Fibroblast of skin of left quadriceps (primary cell): ENCODE measurements around the gene UXS1.
A peak's percentile ranks its signal among the peaks of the same experiment; 100 is the strongest.

Experiments used
- DNase-seq, 2 experiments: peaks; one replicate each; pipeline ENCODE4 v3.0.0-alpha.2; 2013; ENCODE audit warnings: low read depth in 2 of 2

The UXS1 gene

DNA sequence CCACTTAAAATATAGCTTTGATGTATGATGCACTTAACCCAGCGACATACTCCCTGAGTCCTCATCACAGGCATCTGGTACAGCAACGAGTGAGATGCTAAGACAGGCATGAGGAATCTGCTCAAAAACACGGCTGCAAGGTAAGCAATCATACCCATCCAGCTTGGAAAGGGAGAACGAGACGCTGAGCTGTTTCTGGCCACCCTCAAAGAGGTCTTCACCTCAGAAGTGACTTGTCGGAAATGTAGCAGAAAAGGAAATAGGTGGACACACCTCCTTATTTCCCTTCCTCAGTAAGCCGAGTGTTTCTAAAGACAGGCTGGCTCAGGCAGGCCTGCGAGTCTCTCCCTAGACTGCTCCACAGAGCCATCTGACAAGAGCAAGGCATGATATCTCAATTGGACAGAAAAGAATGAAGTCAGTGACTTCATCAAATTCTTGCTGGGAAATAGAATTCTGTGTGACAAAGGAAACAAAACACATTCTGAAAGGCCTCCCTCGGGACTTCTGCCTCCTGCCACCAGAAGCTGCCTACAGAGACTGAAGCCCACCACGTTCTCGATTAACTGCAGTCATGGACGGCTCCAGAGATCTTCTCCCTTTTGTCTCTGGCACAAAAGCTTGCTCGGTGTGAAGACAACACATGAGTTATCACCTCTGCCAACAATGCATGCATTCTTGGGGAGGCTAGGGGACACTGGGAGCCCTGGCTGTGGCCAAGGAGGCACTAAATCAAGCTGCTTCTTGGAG, 84.3 kb downstream of the UXS1 start:
- DNase-seq, result no peak

DNA sequence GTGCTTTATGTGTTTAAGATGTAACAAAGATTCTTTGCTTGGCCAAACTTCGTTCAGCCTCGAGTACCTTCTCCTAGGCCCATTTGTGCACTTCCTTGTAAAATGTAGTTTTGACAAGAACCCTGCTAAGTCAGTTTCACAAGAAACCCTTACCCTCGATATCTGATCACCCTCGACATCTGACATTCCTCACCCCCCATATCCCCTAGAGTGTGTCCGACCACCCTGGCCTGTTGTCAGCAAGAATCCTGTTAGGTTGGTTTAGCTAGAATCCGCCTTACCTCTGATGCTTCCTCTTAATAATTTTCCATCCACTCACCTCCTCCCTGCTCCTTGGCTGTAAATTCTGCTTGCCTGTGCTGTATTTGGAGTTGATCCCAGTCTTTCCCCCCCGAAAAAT, 85.3 kb downstream of the UXS1 start:
- no peak for DNase-seq

DNA sequence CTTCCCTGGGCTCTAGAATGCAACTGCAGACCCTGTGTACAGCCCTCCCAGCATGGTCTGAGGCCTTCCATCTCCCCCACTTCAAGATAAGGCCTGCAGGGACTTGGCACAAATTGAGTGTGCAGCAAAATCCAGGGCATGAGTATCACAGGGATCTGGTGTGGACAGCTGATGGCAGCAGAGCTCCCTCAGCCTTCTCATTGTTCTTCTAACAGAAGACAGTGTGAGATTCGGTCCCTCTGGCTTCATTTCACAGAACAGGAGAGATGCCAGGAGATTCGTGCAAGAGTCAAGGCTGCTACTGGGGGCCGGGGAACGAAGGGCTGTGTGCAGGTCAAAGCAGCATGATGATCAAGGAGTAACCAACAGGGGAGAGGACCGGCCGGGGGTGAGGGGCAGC, 85.8 kb downstream of the UXS1 start:
- DNase-seq, result no peak

DNA sequence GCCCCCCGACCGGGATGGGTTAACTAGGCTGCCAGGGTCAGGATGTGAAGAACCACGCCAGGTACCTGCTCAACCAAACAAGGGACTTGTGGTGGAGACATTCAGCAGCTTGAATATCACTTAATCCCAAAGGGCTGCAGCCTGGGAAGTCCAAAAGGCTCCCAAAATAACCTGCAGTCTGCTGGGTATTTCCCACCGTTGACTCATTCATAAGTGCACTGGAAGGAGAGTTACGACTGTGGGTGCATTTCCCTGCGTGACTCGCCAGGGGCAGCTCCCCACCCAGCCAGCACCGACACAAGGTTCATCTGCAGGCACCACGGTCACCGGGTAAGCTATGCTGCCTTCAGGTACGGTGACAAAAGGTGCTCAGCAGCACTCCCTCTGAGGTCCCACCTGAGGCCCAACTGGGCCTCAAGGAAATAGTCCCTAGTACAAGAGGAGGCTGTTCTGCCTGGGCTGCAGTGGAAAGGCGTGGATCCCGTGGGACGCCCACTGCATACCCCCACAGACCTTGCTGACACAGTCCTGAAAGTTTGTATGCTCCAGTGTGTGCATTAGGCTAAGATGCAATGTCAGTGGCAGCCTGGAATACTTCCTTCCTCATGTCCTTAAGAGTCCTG, 86.5 kb downstream of the UXS1 start:
- no peak for DNase-seq

DNA sequence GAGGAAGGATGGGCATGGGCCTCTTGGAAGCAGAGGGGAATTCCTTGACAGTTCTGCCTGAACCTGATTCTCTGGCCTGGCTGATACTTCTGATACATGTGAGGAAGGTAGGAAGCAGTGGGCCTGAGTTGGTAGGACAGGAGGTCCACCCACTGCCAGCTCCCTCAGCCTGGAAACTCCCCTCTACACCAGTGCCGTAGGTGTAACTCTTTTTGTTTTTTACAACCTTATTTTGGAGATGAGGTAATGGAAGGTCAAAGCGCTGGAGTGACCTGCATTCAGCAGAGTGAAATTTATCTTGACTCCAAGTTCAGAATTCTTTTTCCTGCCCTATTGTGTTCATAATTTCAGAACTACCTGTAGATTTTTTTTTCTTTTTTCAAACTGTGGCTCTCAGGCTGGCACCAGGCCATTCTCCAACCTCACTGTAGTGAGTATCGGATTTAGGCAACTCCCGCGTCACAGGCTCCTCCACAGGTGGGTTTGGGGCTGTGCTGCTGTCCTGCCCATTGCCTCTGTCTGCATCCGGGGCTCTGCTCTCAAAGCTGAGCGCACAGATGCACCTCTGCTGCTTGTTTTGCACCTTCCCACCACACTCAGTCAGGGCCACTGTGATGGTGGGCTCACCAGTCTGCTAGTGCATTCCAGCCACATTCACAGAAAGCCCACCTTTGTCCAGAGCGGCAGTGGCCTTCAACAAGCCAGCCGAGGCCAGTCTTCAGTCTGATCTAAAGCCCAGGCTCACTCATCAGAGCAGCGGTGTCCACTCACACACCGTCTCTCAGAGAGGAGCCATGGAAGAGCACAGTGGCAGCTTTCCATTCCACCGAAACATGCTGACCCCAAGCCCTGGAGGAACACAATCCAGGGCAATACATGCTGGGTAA, 87.2 kb downstream of the UXS1 start:
- no peak for DNase-seq

DNA sequence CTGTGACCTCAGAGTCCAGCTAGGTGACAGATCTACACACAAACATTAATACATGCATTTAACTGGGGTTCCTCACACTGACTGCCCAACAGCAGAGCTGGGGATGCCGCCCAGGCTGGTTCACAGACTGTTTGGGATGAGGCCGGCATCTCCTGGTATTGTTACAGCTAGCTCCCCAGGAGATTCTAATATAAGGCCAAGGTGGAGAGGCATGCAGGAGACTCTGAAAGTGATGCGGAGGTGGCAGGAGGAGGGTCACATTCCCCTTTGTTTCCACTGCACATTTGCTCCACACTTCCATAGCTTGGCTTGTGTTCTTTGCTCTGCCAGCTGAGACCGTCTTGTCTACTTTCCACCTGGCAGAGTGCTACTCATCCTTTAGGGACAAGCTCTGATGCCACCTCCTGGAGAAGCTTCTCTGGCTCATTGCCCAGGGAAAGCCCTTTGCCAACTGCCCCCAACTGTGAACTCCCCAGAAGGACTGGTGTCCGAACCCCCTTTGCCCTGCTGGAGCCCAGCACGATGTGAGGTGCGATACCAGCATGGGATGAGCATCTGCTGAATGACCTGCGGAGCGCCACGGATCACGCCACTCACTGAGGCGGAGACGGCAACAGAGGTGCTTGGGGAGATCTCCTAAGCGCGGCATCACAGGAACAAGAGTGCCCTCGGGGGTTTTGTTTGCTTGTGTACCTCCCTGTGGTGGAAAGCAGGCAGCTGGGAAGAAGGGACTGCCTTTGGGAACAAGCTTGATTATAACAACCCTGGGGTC, 88.8 kb downstream of the UXS1 start:
- DNase-seq, result no peak

DNA sequence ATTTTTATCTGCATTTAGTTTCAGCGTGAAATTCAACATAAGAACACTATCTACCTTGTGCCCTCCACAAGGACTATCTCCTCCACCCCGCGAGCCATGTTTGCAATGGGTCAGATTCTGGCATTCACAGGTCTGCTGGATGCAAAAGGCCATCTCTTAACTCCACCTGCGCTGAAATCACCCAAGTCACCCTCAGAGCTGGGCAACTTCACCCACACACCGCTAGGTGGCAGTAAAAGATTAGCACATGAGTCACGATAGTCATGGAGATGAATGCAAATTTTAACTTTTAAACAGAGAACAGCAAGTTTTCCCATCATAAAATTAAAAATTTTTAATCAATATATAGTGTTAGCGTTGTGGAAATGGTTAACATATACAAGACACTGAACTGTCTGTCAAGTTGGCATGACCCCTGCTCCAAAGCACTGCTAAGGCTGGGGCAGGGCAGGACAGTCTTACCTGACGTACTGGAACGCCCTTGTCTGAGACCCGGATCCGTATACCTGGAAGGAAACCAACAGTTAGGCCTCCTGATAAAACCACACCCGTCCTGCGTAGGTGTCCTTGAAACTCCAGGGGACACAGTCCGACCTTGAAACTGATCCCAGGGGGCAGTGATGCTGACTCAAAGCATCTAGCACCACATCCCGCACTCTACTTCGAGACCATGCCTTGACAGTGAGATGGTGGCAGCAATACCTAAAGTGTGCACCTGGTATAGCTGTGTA, 89.6 kb downstream of the UXS1 start:
- DNase-seq, result peak; percentile 30 to 31

DNA sequence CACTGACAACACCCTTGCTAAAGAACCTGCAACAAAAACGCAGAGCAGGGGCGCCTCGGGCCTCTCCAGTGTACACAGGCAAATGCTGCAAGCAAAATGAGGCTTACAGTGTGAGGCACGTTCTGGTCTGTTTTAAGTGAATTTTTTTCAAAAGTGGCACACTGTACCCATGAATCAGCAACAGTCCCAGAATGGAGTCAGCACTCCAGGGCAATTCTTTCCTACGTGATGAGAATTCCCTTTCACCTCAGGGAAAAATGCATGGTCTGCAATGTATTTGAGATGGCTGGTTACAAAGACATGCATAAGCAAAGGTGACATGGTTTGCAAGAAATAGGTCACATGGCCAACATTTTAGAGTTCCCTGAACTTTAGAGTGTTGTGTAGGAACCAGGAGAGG, 94.4 kb downstream of the UXS1 start:
- no peak for DNase-seq

DNA sequence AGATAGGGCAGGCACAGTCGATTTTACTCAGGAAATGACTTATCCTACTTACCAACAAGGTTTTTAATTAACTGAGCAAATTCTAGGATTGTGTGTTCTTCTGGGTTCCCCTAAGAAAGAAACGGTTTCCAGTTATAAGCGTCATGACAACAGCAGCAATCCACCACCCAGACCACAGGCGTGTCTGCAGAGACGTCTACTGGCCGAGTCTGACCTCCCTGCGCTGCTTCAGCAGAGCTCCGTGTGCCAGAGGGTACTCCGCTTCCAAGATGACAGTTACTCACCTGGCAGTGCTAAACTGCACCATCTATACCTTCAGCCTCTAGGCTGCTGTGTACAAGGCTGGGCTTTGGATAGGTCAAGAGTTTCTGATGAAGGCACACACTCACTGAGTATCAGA, 95.4 kb downstream of the UXS1 start:
- no peak for DNase-seq

DNA sequence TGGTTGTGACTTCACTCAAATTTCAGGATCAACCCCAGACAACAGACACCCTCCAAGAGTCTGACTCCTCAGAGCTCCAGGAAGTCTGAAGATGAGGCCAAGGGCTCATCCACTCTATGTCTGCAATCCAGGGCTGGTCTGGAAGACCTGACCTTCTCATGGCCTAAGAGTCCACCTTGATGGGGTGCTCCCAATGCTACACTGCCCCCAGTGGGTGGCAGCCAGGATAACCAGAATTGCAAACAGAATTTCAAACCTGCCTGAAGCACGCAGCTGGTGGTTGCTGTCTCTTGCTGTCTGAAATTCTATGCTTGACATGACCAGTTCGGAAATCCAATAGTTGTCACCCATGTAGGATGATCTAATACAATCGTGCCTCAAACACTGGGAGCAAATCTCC, 96.0 kb downstream of the UXS1 start:
- no peak for DNase-seq

DNA sequence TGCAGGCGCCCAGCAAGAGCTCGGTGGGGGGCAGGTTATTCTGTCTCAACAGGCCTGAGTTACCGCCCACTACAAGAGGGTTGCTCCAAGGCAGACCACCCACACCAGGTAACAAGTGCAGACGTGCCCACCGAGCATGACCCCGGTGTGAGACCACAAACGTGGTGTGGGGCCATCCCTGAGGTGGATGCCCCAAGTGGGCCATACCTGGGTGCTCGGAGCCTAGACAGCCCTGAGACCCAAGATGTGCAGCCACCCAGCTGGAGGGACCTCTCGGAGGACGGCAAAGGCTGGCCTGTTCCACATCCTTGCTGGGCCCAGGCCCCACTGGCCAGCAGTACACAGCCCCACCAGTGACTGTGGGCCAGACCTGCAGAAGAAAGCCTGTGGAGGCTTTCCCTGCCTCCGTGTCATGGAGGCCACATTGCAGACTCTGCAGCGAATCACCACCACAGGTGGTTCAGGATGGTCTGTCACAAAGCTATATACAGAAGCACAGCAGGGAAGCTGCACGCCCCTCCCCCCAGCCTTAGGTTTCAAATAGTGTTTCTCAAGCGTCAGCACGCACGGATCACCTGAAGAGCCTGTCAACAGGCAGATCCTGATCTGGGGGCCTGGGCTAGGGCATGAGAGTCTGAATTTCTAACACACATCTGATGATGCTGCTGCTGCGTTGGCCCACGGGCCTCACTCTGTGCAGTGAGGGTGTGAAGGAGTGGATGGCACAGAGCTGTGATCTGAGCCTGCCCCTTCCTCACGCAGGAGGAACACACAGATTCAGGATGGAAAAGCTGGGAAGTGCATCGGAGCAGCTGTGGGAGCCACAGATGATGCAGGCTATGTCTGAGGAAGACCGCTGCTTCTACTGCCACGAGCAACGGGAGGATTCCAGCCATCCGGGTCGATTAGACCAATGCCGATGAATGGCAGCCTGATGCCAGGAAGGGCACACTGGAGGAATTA, 96.8 kb downstream of the UXS1 start:
- no peak for DNase-seq

DNA sequence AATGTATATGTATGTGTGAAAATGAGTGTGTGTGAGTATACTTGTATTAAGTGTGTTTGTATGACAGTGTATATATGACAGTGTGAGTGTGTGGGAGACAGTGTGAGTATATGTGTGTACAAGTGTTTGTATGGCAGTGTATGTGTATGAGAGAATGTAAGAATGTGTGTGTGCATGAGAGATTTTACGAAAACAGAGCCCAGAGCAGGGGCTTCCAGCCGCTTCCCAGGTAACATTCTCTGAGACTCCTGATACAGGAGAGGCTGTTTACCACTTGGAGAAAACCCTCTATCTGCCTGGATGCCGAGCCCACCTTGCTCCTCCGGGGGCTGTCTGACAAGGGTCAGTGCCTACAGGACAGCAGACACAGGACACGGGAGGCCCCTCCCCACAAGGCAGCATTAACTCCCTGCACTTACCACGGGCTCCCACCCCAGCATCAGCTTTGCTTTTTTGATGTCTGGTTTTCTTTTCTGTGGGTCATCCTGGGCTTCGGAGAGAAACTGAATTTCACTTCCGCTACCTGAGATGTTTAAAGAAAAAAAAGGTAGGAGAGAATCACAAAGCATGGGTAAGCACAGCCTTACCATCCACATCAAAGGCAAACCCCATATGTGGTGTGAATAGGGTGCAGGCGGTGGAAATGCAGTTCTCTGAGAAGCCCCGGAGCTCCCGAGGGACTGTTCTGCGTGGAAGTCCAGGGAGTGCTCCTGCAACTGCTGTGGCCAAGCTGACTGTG, 97.6 kb downstream of the UXS1 start:
- no peak for DNase-seq

DNA sequence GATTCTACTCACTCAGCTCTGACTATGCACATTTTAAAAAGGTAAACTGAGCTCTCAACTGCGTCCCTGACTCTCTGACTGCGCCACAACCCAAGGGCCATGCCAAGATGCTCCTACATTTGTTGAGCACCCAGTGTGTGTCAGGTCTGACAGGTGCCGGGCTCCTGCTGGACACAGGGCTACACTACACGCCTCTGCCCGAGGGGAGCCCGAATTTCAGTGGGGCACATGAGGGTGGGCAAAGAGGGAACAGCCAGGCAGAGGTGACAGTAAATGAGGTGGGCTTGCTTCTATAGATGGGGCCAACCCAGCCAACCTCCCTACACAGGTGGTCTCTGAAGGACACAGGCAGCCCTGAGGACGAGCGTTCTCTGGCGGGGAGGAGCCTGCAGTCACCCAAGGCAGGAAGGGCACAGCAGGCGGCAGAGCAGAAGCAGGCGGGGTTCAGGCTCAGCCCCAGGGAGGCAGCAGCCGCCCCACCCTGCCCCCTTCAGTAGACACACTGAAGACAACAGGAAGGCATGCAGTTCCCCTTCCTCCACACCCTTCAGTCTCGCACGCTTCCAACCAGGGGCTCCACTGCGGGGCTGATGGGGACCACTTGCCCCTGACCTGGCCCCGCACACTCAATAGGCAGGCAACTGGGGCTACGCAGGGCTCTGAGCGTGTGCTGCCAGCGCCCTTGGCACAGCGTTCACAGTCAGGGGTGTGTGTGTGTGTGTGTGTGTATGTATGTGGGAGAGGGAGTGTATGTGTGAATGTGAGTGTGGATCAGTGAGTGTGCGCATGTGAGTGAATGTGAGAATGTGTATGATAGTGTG, 98.4 kb downstream of the UXS1 start:
- DNase-seq, result no peak

DNA sequence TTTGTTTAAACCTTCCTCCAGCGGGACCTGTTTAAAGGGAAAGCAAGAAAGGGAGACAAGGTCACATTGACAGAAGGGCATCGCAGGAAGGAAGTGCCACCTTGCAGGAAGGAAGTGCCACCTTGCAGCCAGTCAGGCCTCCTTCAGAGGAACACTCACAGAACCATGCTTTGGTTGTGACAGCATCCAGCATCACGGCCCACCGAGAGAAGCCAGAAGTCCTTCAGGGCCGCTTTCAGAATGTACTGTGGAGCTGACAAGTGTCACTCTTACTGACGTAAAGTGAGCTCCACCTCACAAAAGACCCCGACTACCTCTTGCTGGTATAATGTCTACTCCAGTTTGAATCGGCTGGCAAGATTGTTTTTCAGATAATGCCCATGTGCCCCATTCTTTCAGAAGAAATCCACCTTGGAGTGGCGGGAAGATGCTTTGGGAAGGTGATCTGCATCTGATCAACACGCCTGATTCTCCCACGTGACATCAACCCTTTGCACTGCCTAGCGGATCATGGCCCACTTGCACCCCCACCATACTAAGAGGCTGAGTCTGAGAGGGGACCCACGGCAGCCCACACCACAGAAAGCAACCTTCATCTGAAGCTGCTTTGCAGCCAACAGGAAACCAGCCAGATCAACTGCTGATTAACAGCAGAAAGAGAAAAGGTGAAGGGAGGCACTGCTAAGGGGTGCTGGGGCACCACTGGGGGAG, 99.8 kb downstream of the UXS1 start:
- no peak for DNase-seq

DNA sequence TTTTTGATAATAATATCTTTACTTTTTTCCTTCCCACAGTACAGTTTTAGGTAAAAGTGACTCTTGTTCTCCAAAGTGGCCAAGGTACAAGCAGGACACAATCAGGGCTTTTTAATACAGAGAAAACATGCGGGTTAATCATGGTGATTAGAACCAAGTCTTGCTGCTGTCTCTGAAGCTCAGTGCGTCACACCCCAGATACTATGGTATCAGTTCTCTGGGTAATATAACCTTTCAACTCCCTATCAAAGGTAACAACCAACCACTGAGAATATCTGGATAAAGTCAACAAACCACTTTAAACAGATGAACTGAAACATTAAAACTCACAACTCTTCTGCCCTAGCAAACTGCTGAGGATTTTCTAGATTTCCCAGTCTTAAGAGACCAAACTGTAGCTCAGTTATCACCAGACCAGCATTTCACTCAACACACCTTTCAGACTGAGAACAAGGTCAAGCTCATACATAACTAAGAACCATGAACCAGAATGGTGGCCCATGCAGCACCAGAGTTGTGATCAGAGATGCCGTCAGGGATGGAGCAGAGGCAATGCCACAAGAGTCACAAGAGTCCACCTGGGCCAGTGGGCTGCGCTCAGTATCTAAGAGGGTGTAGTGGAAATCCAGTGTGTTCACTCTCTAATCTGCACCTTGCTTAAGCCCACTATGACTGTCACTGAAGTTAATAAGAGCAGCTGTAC, 103.0 kb downstream of the UXS1 start:
- DNase-seq, result no peak

DNA sequence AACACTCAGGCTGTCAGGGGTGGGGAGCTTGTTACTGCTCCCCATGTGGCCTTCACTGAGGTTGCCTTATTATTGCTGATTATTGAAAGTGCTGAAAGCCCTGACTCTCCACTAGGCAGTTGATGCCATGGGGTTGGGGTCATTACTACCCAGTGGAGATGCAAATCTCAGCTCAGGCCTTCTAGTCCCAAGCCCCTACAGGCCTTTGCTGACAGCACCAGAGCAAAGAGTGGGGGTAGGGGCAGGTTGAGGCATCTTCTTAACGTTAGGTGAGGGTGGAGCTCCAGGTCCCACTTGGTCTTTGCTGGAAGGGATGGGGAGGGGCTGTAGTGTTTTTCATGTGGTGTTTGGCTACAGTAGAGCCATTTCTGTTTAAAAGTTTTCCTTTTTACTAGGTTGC, 104.5 kb downstream of the UXS1 start:
- no peak for DNase-seq
